Mesendoderm (in vitro differentiated cells): ENCODE measurements around the gene TXNDC15.
"Not testable (repeated sequence)": the region's sequence is repeated elsewhere in the genome, so short reads cannot be mapped to it uniquely, and the experiment has no call there.

Source experiments
- DNase-seq: peaks from one replicate; pipeline ENCODE4 v3.0.0; 2013
- H2AK5ac ChIP-seq: 2 replicates; pipeline ENCODE4 v1.6.1; 2013; ENCODE audit warnings: low read length, inconsistent platforms
- H2BK120ac ChIP-seq: 2 replicates; pipeline ENCODE4 v1.6.1; 2013; ENCODE audit warnings: low read depth, mild to moderate bottlenecking, low read length, moderate library complexity, mixed read lengths
- H2BK15ac ChIP-seq: replicated peaks from 2 replicates; pipeline ENCODE4 v1.6.1; 2013; ENCODE audit warnings: low read depth, mild to moderate bottlenecking, moderate library complexity
- H2BK5ac ChIP-seq: 2 replicates; pipeline ENCODE4 v1.6.1; 2013; ENCODE audit warnings: low read length, inconsistent platforms
- H3K18ac ChIP-seq: 2 replicates; pipeline ENCODE4 v1.6.1; 2013; ENCODE audit warnings: mild to moderate bottlenecking, low read length, mixed read lengths
- H3K23ac ChIP-seq: one replicate; pipeline ENCODE4 v1.6.1; 2013; ENCODE audit warnings: low read length
- H3K27ac ChIP-seq: 2 replicates; pipeline ENCODE4 v1.5.1; 2013; ENCODE audit warnings: low read depth, mild to moderate bottlenecking, inconsistent platforms, low read length, moderate library complexity
- H3K27me3 ChIP-seq: 2 replicates; pipeline ENCODE4 v1.6.1; 2013; ENCODE audit warnings: low read length, control low read depth, mild to moderate bottlenecking, inconsistent platforms; ENCODE audit not compliant: insufficient read depth, poor library complexity
- H3K36me3 ChIP-seq: 2 replicates; pipeline ENCODE4 v1.6.1; 2013; ENCODE audit warnings: low read length, inconsistent platforms; ENCODE audit not compliant: control insufficient read depth, insufficient read depth
- H3K4ac ChIP-seq: one replicate; pipeline ENCODE4 v1.6.1; 2013; ENCODE audit warnings: low read depth, mild to moderate bottlenecking, low read length, moderate library complexity
- H3K4me1 ChIP-seq: 2 replicates; pipeline ENCODE4 v1.6.1; 2013; ENCODE audit warnings: low read depth, low read length, inconsistent platforms; ENCODE audit not compliant: control insufficient read depth
- H3K4me2 ChIP-seq: 2 replicates; pipeline ENCODE4 v1.6.1; 2013; ENCODE audit warnings: low read length
- H3K4me3 ChIP-seq: 2 replicates; pipeline ENCODE4 v1.5.1; 2013; ENCODE audit warnings: mild to moderate bottlenecking, low read length
- H3K56ac ChIP-seq: one replicate; pipeline ENCODE4 v1.6.1; 2013; ENCODE audit warnings: low read length
- H3K79me1 ChIP-seq: 2 replicates; pipeline ENCODE4 v1.6.1; 2013; ENCODE audit warnings: low read length, inconsistent platforms
- H3K79me2 ChIP-seq: 2 replicates; pipeline ENCODE4 v1.6.1; 2013; ENCODE audit warnings: mild to moderate bottlenecking, low read length; ENCODE audit not compliant: control insufficient read depth, insufficient read depth
- H3K9ac ChIP-seq: 2 replicates; pipeline ENCODE4 v1.6.1; 2013; ENCODE audit warnings: low read length, inconsistent platforms
- H4K5ac ChIP-seq: one replicate; pipeline ENCODE4 v1.6.1; 2013; ENCODE audit warnings: low read length
- H4K8ac ChIP-seq: one replicate; pipeline ENCODE4 v1.6.1; 2013; ENCODE audit warnings: low read depth, mild to moderate bottlenecking, control low read depth, low read length, moderate library complexity
- WGBS: extraction: QIAGEN DNeasy Blood & Tissue Kit; methylation state at CpG from one replicate; pipeline ENCODE4 v1.1.7; 2013; ENCODE audit warnings: low lambda C conversion rate, missing lambda C conversion rate; ENCODE audit not compliant: insufficient coverage; ENCODE audit errors: extremely low coverage; 5-methylcytosine and 5-hydroxymethylcytosine counted together

The TXNDC15 gene

GRCh38 chr5:134905246-134905996 lies 31.2 kb downstream of the TXNDC15 start:
- H3K27me3 ChIP-seq, result no peaks in the 10 kb centered on the region
- H3K4me1 ChIP-seq, result no peaks in the 10 kb centered on the region
- H3K79me2 ChIP-seq, result peaks cover 1% of the 10 kb centered on the region
- peak overlapping the region; percentile 47 for H3K18ac ChIP-seq
- H3K56ac ChIP-seq, result peak overlapping the region; percentile 95
- H3K79me1 ChIP-seq, result peaks cover 2% of the 10 kb centered on the region
- WGBS, result no CpG with 5 or more reads among the region's 54 CpGs
- no peak overlapping the region for H4K5ac ChIP-seq
- H2BK15ac ChIP-seq, result no peak overlapping the region
- H2AK5ac ChIP-seq, result no peak overlapping the region
- H3K4me2 ChIP-seq, result peak overlapping the region; percentile 74
- peak overlapping the region; percentile 81 for H3K9ac ChIP-seq
- peak overlapping the region; percentile 30 for H3K23ac ChIP-seq
- H2BK5ac ChIP-seq, result no peak overlapping the region
- no peak overlapping the region for H4K8ac ChIP-seq
- no peaks in the 10 kb centered on the region for H3K36me3 ChIP-seq
- DNase-seq, result peak; percentile 64
- H3K4ac ChIP-seq, result peak overlapping the region; percentile 57
- peak overlapping the region; percentile 83 for H3K4me3 ChIP-seq
- peak overlapping the region; percentile 67 for H3K27ac ChIP-seq
- no peak overlapping the region for H2BK120ac ChIP-seq

DNA sequence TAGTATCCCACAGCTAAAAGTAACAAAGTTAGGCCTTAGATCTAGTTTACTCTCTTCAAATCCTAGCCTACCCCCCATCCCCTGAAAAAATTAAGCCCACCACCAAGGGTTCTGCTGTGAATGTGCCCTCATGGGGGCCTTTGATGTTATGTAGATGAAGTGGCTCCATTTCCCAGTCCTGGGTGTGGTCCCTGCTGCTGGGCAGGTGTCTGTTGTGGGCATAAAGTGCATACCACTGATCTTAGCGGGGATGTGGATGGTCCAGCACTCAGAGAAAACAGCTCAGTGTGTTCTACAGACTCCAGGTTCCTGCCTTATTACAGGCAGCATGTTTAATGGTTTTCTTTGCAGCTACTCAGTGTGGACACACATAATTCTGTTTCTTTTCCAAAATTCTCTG lies 32.6 kb downstream of the TXNDC15 start:
- Histone ChIP-seq H2AK5ac (no peak overlapping the region), H4K5ac (no peak overlapping the region), H3K23ac (no peak overlapping the region), H3K4me2 (no peak overlapping the region), H4K8ac (no peak overlapping the region), H3K18ac (no peak overlapping the region), H2BK5ac (no peak overlapping the region), H3K9ac (no peak overlapping the region), H3K4me1 (no peaks in the 10 kb centered on the region), H3K27me3 (no peaks in the 10 kb centered on the region), H3K27ac (no peak overlapping the region), H3K56ac (no peak overlapping the region), H3K79me2 (peaks cover 1% of the 10 kb centered on the region), H3K4ac (no peak overlapping the region), H3K36me3 (no peaks in the 10 kb centered on the region), H3K4me3 (no peak overlapping the region), H2BK15ac (no peak overlapping the region), H2BK120ac (no peak overlapping the region), H3K79me1 (peaks cover 2% of the 10 kb centered on the region)
- no peak for DNase-seq
- no CpG with 5 or more reads among the region's 1 CpG for WGBS

DNA sequence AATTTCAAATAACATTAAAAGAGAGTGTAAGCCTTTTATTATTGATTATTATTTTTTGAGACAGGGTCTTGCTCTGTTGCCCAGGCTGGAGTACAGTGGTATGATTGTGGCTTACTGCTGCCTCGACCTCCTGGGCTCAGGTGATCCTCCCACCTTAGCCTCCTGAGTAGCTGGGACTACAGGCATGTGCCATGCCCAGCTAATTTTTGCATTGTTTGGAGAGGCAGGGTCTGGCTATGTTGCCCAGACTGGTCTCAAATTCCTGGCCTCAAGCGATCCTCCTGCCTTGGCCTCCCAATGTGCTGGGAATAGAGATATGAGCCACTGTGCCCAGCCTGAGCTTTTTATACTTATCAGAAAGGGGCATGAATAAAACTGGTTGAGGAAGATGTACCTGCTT lies 36.6 kb downstream of the TXNDC15 start:
- not testable (repeated sequence) for H3K23ac ChIP-seq, H4K8ac ChIP-seq, H3K79me2 ChIP-seq, H3K27ac ChIP-seq, H3K36me3 ChIP-seq, H3K18ac ChIP-seq, H2BK15ac ChIP-seq, H3K79me1 ChIP-seq, H3K4me2 ChIP-seq, H3K56ac ChIP-seq, H3K4me1 ChIP-seq, H3K4ac ChIP-seq, H4K5ac ChIP-seq, H3K4me3 ChIP-seq, H2BK5ac ChIP-seq, H2BK120ac ChIP-seq, H3K9ac ChIP-seq, H2AK5ac ChIP-seq, DNase-seq, H3K27me3 ChIP-seq
- no CpG with 5 or more reads among the region's 2 CpGs for WGBS

- Histone ChIP-seq H2AK5ac (no peak overlapping the region), H2BK120ac (no peak overlapping the region), H3K79me2 (no peaks in the 10 kb centered on the region), H3K4me1 (no peaks in the 10 kb centered on the region), H3K56ac (no peak overlapping the region), H3K9ac (no peak overlapping the region), H3K4ac (no peak overlapping the region), H3K18ac (no peak overlapping the region), H3K27ac (no peak overlapping the region), H3K4me3 (no peak overlapping the region), H4K5ac (no peak overlapping the region), H3K36me3 (peaks cover 2% of the 10 kb centered on the region), H2BK5ac (no peak overlapping the region), H4K8ac (no peak overlapping the region), H3K79me1 (no peaks in the 10 kb centered on the region), H3K27me3 (no peaks in the 10 kb centered on the region), H2BK15ac (no peak overlapping the region), H3K23ac (no peak overlapping the region), H3K4me2 (no peak overlapping the region)
- WGBS, result no CpG with 5 or more reads among the region's 8 CpGs
- DNase-seq, result no peak
These were observed 37.4 kb downstream of the TXNDC15 start for GRCh38 chr5:134911285-134912206.

- no CpG with 5 or more reads among the region's 3 CpGs for WGBS
- peaks cover 3% of the 10 kb centered on the region for H3K36me3 ChIP-seq
These were observed 39.1 kb downstream of the TXNDC15 start for GRCh38 chr5:134913254-134913653.

More at GRCh38 chr5:134913254-134913653, 39.1 kb downstream of the TXNDC15 start:
- Histone ChIP-seq H4K5ac (no peak overlapping the region), H3K27me3 (no peaks in the 10 kb centered on the region), H2BK120ac (no peak overlapping the region), H2AK5ac (no peak overlapping the region), H3K79me1 (peaks cover 3% of the 10 kb centered on the region), H3K79me2 (no peaks in the 10 kb centered on the region), H3K4me3 (no peak overlapping the region), H2BK15ac (no peak overlapping the region), H3K56ac (no peak overlapping the region), H3K27ac (no peak overlapping the region), H3K18ac (no peak overlapping the region), H3K4me1 (no peaks in the 10 kb centered on the region), H4K8ac (no peak overlapping the region), H3K4ac (no peak overlapping the region), H3K23ac (no peak overlapping the region), H2BK5ac (no peak overlapping the region), H3K9ac (no peak overlapping the region), H3K4me2 (no peak overlapping the region)
- DNase-seq, result no peak
